ENCODE results near the gene C20orf204. TPM values are rescaled to one million over a fixed set of nuclear protein-coding genes. Genes with fewer than 3 reads are reported as not detected.
A peak's percentile ranks its signal among the peaks of the same experiment; 100 is the strongest.

The C20orf204 gene
- total and polyA plus RNA-seq, 9 of the 15 experiments (the other 6 are each of a cell fraction or from before 2014, with no cell fraction given) = 0.11 to 1.1 (median 0.36) TPM; not detected in 2

DNA sequence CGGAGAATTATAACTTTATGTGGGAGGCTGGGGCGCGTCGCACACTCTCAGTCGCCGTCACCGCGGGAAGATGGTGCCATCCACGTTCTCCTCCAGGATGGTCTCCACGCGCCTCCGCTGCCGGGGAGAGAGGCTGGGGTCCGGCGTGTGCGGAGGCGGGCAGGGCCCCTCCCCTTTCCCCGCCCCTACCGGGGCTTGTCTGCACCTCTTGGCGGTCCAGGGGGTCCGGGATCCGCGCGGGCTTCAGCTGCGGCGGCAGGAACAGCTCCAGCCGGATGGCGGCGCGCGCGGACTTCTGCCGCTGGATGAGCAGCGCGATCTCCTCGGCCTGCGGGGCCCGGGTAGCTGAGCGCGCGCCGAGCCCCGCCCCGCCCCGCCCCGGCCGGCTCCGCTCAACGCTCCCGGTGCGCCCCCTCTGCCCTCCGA, 47.4 kb downstream of the C20orf204 start:
- peak; percentile 85 for ATAC-seq
- CTCF ChIA-PET (ENCODE audit: low intra/inter-chr PET ratio) = interaction anchor here (2.4 kb wide), 1 partner anchor 37 kb away, joined by 14 read pairs; no protein-coding TSS in a partner anchor
- peak overlapping the region; percentile 44 for H3K4me3 ChIP-seq
- H4K20me1 ChIP-seq (replicated peaks; ENCODE audit: control insufficient read depth, insufficient read depth, low read length) = no peaks in the 10 kb centered on the region; the same call in 1 of the 2 replicates
- in situ Hi-C loops (cut with MboI) (no loop called here), intact Hi-C loops (cut with micrococcal nuclease) (loop anchor here (1.0 kb wide), 1 partner anchor 37 kb away; no protein-coding TSS in a partner anchor)
- no peaks in the 10 kb centered on the region for H3K36me3 ChIP-seq (ENCODE audit: control insufficient read depth, insufficient read depth, low read length)
- H3K27ac ChIP-seq (ENCODE audit: extremely low read depth, low read depth, low read length) = no peak overlapping the region
- H3K9me3 ChIP-seq (replicated peaks; ENCODE audit: control insufficient read depth, insufficient read depth, low read depth, low read length) = peaks cover 2% of the 10 kb centered on the region; the same call in 1 of the 2 replicates
- H3K9ac ChIP-seq (ENCODE audit: insufficient read depth in 1 of 2, low read depth in 2 of 2, low read length in 2 of 2) = peak overlapping the region in 1 of 2 experiments; percentile 90; a peak in 3 of 4 replicates
- peak; percentile 84 to 90 (median 89) for DNase-seq (ENCODE audit: extremely low read depth in 1 of 4, low spot score in 3 of 4)
- peaks cover 9 to 65% of the 10 kb centered on the region in 2 experiments; a peak in 4 of 5 replicates for H3K4me1 ChIP-seq (replicated peaks in 1 of 2; ENCODE audit: control insufficient read depth in 2 of 2, insufficient read depth in 2 of 2, low read length in 2 of 2)
- H3K79me2 ChIP-seq (ENCODE audit: control insufficient read depth, insufficient read depth, low read length) = peaks cover 8% of the 10 kb centered on the region; the same call in 2 of the 3 replicates
- no peak for FAIRE-seq
- peaks cover 6 to 32% of the 10 kb centered on the region in 2 experiments; a peak in 4 of 5 replicates for H3K27me3 ChIP-seq (ENCODE audit: control insufficient read depth in 2 of 2, insufficient read depth in 2 of 2, low read length in 2 of 2)
- peak overlapping the region; percentile 84 for H2AFZ ChIP-seq (ENCODE audit: low read depth, low read length)
- BruUV-seq (replicated peaks) = no TSS peak
- H3K4me2 ChIP-seq (ENCODE audit: insufficient read depth, low read length) = peak overlapping the region; percentile 71
- POLR2A ChIA-PET = interaction anchor here (0.5 to 1.4 kb wide), 4 partner anchors 10 to 559 kb away, joined by 3 read pairs; no protein-coding TSS in a partner anchor
- no peaks in the 10 kb centered on the region for H3K9me1 ChIP-seq (ENCODE audit: control insufficient read depth, insufficient read depth, low read length)
- WGBS (ENCODE audit: insufficient coverage, low coverage, missing lambda C conversion rate) = 5% methylated on average over 16 of the region's 52 CpGs
- TF ChIP-seq, protein P1, sequence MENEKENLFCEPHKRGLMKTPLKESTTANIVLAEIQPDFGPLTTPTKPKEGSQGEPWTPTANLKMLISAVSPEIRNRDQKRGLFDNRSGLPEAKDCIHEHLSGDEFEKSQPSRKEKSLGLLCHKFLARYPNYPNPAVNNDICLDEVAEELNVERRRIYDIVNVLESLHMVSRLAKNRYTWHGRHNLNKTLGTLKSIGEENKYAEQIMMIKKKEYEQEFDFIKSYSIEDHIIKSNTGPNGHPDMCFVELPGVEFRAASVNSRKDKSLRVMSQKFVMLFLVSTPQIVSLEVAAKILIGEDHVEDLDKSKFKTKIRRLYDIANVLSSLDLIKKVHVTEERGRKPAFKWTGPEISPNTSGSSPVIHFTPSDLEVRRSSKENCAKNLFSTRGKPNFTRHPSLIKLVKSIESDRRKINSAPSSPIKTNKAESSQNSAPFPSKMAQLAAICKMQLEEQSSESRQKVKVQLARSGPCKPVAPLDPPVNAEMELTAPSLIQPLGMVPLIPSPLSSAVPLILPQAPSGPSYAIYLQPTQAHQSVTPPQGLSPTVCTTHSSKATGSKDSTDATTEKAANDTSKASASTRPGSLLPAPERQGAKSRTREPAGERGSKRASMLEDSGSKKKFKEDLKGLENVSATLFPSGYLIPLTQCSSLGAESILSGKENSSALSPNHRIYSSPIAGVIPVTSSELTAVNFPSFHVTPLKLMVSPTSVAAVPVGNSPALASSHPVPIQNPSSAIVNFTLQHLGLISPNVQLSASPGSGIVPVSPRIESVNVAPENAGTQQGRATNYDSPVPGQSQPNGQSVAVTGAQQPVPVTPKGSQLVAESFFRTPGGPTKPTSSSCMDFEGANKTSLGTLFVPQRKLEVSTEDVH (IDR thresholded peaks at IDR 0.05; ENCODE audit: low read depth, partially characterized antibody) = no peak
- TF ChIP-seq FOXA1 (IDR thresholded peaks at IDR 0.05; ENCODE audit: borderline replicate concordance) (no peak), HDAC1 (IDR thresholded peaks at IDR 0.05) (0 out of 4 replicates have a peak, but pooled peaks of 1 of the 2 experiments have one; percentile 10), ZBTB7A (IDR thresholded peaks at IDR 0.05; ENCODE audit: borderline replicate concordance, control insufficient read depth, low read depth, low read length) (peak; percentile 86), YY1 (IDR thresholded peaks at IDR 0.05; ENCODE audit: borderline replicate concordance in 1 of 3, control insufficient read depth in 1 of 3, extremely low read depth in 1 of 3, insufficient read depth in 3 of 3, insufficient read length in 1 of 3, insufficient replicate concordance in 2 of 3, low read depth in 1 of 3, low read length in 2 of 3) (peak in 2 of 3 experiments; percentile 31 to 39), NFE2L1 (tag; IDR thresholded peaks at IDR 0.05; ENCODE audit: borderline replicate concordance, low read depth) (no peak), NR3C1 (CRISPR knock-in tag; IDR thresholded peaks at IDR 0.05) (no peak), NRF1 (conservative IDR thresholded peaks at IDR 0.05 in 1 of 2, IDR thresholded peaks at IDR 0.05 in 1 of 2) (peak; percentile 21 to 29; a peak in 2 of 4 replicates)
- TF ChIP-seq, protein P2, sequence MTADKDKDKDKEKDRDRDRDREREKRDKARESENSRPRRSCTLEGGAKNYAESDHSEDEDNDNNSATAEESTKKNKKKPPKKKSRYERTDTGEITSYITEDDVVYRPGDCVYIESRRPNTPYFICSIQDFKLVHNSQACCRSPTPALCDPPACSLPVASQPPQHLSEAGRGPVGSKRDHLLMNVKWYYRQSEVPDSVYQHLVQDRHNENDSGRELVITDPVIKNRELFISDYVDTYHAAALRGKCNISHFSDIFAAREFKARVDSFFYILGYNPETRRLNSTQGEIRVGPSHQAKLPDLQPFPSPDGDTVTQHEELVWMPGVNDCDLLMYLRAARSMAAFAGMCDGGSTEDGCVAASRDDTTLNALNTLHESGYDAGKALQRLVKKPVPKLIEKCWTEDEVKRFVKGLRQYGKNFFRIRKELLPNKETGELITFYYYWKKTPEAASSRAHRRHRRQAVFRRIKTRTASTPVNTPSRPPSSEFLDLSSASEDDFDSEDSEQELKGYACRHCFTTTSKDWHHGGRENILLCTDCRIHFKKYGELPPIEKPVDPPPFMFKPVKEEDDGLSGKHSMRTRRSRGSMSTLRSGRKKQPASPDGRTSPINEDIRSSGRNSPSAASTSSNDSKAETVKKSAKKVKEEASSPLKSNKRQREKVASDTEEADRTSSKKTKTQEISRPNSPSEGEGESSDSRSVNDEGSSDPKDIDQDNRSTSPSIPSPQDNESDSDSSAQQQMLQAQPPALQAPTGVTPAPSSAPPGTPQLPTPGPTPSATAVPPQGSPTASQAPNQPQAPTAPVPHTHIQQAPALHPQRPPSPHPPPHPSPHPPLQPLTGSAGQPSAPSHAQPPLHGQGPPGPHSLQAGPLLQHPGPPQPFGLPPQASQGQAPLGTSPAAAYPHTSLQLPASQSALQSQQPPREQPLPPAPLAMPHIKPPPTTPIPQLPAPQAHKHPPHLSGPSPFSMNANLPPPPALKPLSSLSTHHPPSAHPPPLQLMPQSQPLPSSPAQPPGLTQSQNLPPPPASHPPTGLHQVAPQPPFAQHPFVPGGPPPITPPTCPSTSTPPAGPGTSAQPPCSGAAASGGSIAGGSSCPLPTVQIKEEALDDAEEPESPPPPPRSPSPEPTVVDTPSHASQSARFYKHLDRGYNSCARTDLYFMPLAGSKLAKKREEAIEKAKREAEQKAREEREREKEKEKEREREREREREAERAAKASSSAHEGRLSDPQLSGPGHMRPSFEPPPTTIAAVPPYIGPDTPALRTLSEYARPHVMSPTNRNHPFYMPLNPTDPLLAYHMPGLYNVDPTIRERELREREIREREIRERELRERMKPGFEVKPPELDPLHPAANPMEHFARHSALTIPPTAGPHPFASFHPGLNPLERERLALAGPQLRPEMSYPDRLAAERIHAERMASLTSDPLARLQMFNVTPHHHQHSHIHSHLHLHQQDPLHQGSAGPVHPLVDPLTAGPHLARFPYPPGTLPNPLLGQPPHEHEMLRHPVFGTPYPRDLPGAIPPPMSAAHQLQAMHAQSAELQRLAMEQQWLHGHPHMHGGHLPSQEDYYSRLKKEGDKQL (CRISPR knock-in tag; IDR thresholded peaks at IDR 0.05; ENCODE audit: borderline replicate concordance) = no peak
